B cell (primary cell): Measurements from ENCODE around the gene CLDN11. TPM values are rescaled to one million over a fixed set of nuclear protein-coding genes. Genes with fewer than 3 reads are reported as not detected.

Source experiments
- ATAC-seq: fragments of 200-7000 bp; cut with Tn5 transposase; one replicate; pipeline ENCODE4 v1.10.0; 2021; ENCODE audit warnings: low read depth, mild to moderate bottlenecking, moderate number of reproducible peaks, moderate library complexity
- CTCF ChIA-PET: fragments of 350-600 bp; sonication (Branson Sonifier 250); formaldehyde crosslinking; loops from one replicate; lab custom pipeline; 2021; ENCODE audit warnings: antibody characterized with exemption, inconsistent platforms; lab: Charles Lee
- POLR2A ChIA-PET: fragments of 350-600 bp; sonication (Branson Sonifier 250); formaldehyde crosslinking; loops from one replicate; lab custom pipeline; 2021; ENCODE audit warnings: antibody characterized with exemption; lab: Charles Lee
- DNase-seq: peaks from one replicate; pipeline ENCODE4 v3.0.0; 2013
- H2AFZ ChIP-seq: 2 replicates; pipeline ENCODE4 v1.6.1; 2012; ENCODE audit warnings: mild to moderate bottlenecking, low read depth, low read length; ENCODE audit not compliant: insufficient read depth, poor library complexity, severe bottlenecking
- H3K27ac ChIP-seq, 2 donors: 1 replicate in 1 of 2; 2 replicates in 1 of 2; pipeline ENCODE4 v1.5.1; 2012 to 2013; ENCODE audit warnings: low read length in 2 of 2, mild to moderate bottlenecking in 2 of 2, moderate library complexity in 1 of 2
- H3K27me3 ChIP-seq, 4 experiments: fragments of 200-600 bp in 1 of 4; sonication (generic) in 1 of 4; replicated peaks in 1 of 4; 1 replicate in 2 of 4; 2 replicates in 2 of 4; pipeline versions ENCODE4 v1.6.1 to v1.7.0; 2013 to 2016; ENCODE audit warnings: low read length in 3 of 4, mild to moderate bottlenecking in 2 of 4, mixed read lengths in 1 of 4, moderate library complexity in 1 of 4; ENCODE audit not compliant: insufficient read depth in 4 of 4, control insufficient read depth in 3 of 4; ENCODE audit errors: control extremely low read depth in 1 of 4
- H3K36me3 ChIP-seq, 2 experiments: replicated peaks in 1 of 2; 1 replicate in 1 of 2; 2 replicates in 1 of 2; pipeline versions ENCODE4 v1.6.1 to v1.7.1; 2013; ENCODE audit warnings: low read length in 1 of 2; ENCODE audit not compliant: insufficient read depth in 2 of 2, control insufficient read depth in 1 of 2; ENCODE audit errors: control extremely low read depth in 1 of 2, extremely low read depth in 1 of 2
- H3K4me1 ChIP-seq, 2 donors: fragments of 200-600 bp in 1 of 2; sonication (generic) in 1 of 2; 1 replicate in 1 of 2; 2 replicates in 1 of 2; pipeline versions ENCODE4 v1.5.1 to v1.6.1; 2013 to 2017; ENCODE audit warnings: low read length in 2 of 2; ENCODE audit not compliant: control insufficient read depth in 2 of 2, insufficient read depth in 2 of 2
- H3K4me2 ChIP-seq: replicated peaks from 2 replicates; pipeline ENCODE3; 2012; ENCODE audit warnings: mild to moderate bottlenecking, low read depth, low read length; ENCODE audit not compliant: poor library complexity, severe bottlenecking
- H3K4me3 ChIP-seq, 5 experiments: fragments of 200-600 bp in 1 of 5; sonication (generic) in 1 of 5; 1 replicate in 3 of 5; 2 replicates in 2 of 5; pipeline versions ENCODE4 v1.5.1 to v1.7.0; 2011 to 2016; ENCODE audit warnings: low read length in 4 of 5, mild to moderate bottlenecking in 4 of 5, low read depth in 2 of 5, control low read depth in 1 of 5, moderate library complexity in 1 of 5; ENCODE audit not compliant: insufficient read depth in 1 of 5; ENCODE audit errors: control extremely low read depth in 1 of 5, extremely low read depth in 1 of 5
- H3K79me2 ChIP-seq: fragments of 200-600 bp; sonication (generic); one replicate; pipeline ENCODE4 v1.6.0; 2016; ENCODE audit warnings: low read length; ENCODE audit not compliant: control insufficient read depth, insufficient read depth
- H3K9ac ChIP-seq: fragments of 200-600 bp; sonication (generic); 2 replicates; pipeline ENCODE4 v1.6.1; 2017; ENCODE audit warnings: mild to moderate bottlenecking, low read length, moderate library complexity
- H3K9me3 ChIP-seq, 3 donors: one replicate each; pipeline versions ENCODE4 v1.6.1 to v1.7.1; 2013; ENCODE audit warnings: low read length in 2 of 3; ENCODE audit not compliant: control insufficient read depth in 2 of 3, insufficient read depth in 1 of 3; ENCODE audit errors: control extremely low read depth in 1 of 3
- H4K20me1 ChIP-seq: 2 replicates; pipeline ENCODE4 v1.6.0; 2012; ENCODE audit warnings: mild to moderate bottlenecking, low read length; ENCODE audit not compliant: insufficient read depth, control insufficient read depth, poor library complexity, severe bottlenecking
- H3K27ac Mint-ChIP-seq: one replicate; pipeline ENCODE4 v1.8.0; 2021; ENCODE audit warnings: mixed read lengths
- H3K27me3 Mint-ChIP-seq: one replicate; pipeline ENCODE4 v1.8.0; 2021; ENCODE audit warnings: mixed read lengths
- H3K4me1 Mint-ChIP-seq: one replicate; pipeline ENCODE4 v1.8.0; 2021; ENCODE audit warnings: mixed read lengths
- H3K4me3 Mint-ChIP-seq: one replicate; pipeline ENCODE4 v1.8.0; 2021; ENCODE audit warnings: mixed read lengths
- H3K9me3 Mint-ChIP-seq: one replicate; pipeline ENCODE4 v1.8.0; 2022; ENCODE audit warnings: mixed read lengths; ENCODE audit not compliant: insufficient read depth
- EZH2 ChIP-seq: IDR thresholded peaks from 2 replicates; pipeline ENCODE4 v1.6.1; 2012; ENCODE audit warnings: borderline replicate concordance, low read depth, mild to moderate bottlenecking, moderate library complexity, low read length; ENCODE audit not compliant: insufficient read depth, poor library complexity, severe bottlenecking
- WGBS: methylation state at CpG from one replicate; pipeline ENCODE4 v1.1.5; 2013; ENCODE audit warnings: missing lambda C conversion rate; ENCODE audit not compliant: insufficient coverage; 5-methylcytosine and 5-hydroxymethylcytosine counted together
- intact Hi-C: fragments of 100-400 bp; cut with micrococcal nuclease; formaldehyde crosslinking; loops from one replicate; pipeline ENCODE4 v1.10.0; 2022
- polyA plus RNA-seq: library from polyadenylated mRNA; depleted of rRNA; stranded (reverse); fragments of >200 nt; gene quantifications from 2 replicates; pipeline ENCODE4 v1.2.3, GENCODE V29; 2012
- total RNA-seq, 2 donors: library from RNA; stranded (reverse); fragments of 120-200 nt in 1 of 2; gene quantifications; 1 replicate in 1 of 2; 2 replicates in 1 of 2; pipeline versions ENCODE4 v1.2.3 to v1.2.4, GENCODE V29; 2013 to 2022
- TF ChIP-seq, protein P1 (sequence below): fragments of 200-600 bp; IDR thresholded peaks from one replicate; pipeline ENCODE4 v1.8.0; 2022; ENCODE audit warnings: antibody characterized with exemption, mild to moderate bottlenecking

CLDN11 gene
- total and polyA plus RNA-seq, 2 donors (not counting 1 experiment from before 2014, with no cell fraction given), result 0.25 to 0.52 TPM

DNA sequence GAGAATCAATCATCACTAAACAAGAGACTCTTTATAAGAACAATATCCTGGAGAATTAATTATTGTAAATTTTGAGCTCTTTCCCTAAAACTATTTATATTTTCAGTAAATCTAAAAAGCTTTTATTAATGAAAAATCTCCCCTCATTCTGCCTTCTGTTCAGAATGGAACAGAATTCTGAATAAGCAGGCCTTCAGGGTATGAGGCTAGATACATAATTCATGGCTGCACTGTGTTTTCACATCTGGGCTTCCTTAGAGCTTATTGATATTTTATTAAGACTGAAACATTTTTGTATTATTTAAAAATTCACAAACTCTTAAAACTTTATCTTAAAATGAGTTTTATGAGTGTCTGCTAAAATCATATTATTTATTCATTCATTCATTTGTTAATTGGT lies 24.8 kb downstream of the CLDN11 start:
- no peak for TF ChIP-seq EZH2
- TF ChIP-seq, protein P1, sequence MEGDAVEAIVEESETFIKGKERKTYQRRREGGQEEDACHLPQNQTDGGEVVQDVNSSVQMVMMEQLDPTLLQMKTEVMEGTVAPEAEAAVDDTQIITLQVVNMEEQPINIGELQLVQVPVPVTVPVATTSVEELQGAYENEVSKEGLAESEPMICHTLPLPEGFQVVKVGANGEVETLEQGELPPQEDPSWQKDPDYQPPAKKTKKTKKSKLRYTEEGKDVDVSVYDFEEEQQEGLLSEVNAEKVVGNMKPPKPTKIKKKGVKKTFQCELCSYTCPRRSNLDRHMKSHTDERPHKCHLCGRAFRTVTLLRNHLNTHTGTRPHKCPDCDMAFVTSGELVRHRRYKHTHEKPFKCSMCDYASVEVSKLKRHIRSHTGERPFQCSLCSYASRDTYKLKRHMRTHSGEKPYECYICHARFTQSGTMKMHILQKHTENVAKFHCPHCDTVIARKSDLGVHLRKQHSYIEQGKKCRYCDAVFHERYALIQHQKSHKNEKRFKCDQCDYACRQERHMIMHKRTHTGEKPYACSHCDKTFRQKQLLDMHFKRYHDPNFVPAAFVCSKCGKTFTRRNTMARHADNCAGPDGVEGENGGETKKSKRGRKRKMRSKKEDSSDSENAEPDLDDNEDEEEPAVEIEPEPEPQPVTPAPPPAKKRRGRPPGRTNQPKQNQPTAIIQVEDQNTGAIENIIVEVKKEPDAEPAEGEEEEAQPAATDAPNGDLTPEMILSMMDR, result no peak
- no peak overlapping the region for H2AFZ ChIP-seq
- ATAC-seq (no peak), DNase-seq (no peak)
- no peak overlapping the region for H3K9ac ChIP-seq
- no peaks in the 10 kb centered on the region for H3K4me1 ChIP-seq
- CTCF ChIA-PET, result no interaction called here
- no peaks in the 10 kb centered on the region for H3K79me2 ChIP-seq
- peaks cover 0 to 19% (median 4%) of the 10 kb centered on the region in 4 experiments for H3K27me3 ChIP-seq
- H3K4me2 ChIP-seq, result no peak overlapping the region
- no peak overlapping the region for H3K4me3 ChIP-seq
- no peaks in the 10 kb centered on the region for H3K9me3 ChIP-seq
- POLR2A ChIA-PET, result no interaction called here
- H4K20me1 ChIP-seq, result no peaks in the 10 kb centered on the region
- Mint-ChIP-seq H3K9me3 (no peaks in the 10 kb centered on the region), H3K27me3 (peaks cover 32% of the 10 kb centered on the region), H3K4me3 (no peak overlapping the region), H3K4me1 (no peaks in the 10 kb centered on the region), H3K27ac (no peak overlapping the region)
- intact Hi-C loops, result no loop called here
- no peaks in the 10 kb centered on the region for H3K36me3 ChIP-seq
- no peak overlapping the region for H3K27ac ChIP-seq

DNA sequence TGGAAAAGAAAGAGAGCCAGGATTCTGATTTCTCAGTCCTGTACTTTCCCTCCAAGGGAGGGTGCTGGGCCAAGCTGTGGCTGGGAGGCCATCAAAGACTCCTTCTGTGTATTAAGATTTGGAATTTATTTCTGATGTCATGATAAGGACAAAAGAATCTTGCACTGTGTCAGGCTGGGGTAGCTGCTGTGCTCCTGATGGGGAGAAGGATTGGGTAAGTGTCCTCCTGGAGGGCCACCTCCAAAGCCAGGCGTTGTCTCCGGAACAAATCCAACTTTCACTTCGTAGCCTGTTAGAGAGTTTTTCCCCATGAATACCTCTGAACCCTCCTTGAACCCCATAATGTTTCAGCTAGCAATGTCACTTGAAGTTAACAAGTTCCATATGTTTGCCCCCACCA lies 29.9 kb downstream of the CLDN11 start:
- no peaks in the 10 kb centered on the region for H3K9me3 Mint-ChIP-seq

More for the DNA sequence above, 29.9 kb downstream of the CLDN11 start:
- ChIA-PET CTCF (no interaction called here), POLR2A (no interaction called here)
- DNase-seq, result no peak
- H3K9me3 ChIP-seq, result no peaks in the 10 kb centered on the region
- no peak for ATAC-seq
- no peak overlapping the region for H3K9ac ChIP-seq
- no peaks in the 10 kb centered on the region for H3K4me1 ChIP-seq
- TF ChIP-seq EZH2, result no peak
- TF ChIP-seq, protein P1, result no peak
- no peaks in the 10 kb centered on the region for H3K79me2 ChIP-seq
- no peaks in the 10 kb centered on the region for H3K27me3 ChIP-seq
- no peaks in the 10 kb centered on the region for H4K20me1 ChIP-seq
- no peak overlapping the region for H3K27ac Mint-ChIP-seq
- H3K4me1 Mint-ChIP-seq, result no peaks in the 10 kb centered on the region
- no peak overlapping the region for H3K27ac ChIP-seq
- H3K36me3 ChIP-seq, result no peaks in the 10 kb centered on the region
- H3K27me3 Mint-ChIP-seq, result peaks cover 9% of the 10 kb centered on the region
- 100% methylated on average over 3 of the region's 3 CpGs for WGBS
- no peak overlapping the region for H3K4me3 ChIP-seq
- intact Hi-C loops, result no loop called here
- H3K4me3 Mint-ChIP-seq, result no peak overlapping the region
- H3K4me2 ChIP-seq, result no peak overlapping the region
- no peak overlapping the region for H2AFZ ChIP-seq
